Parathyroid adenoma (tissue), 2 donors: ENCODE results near the gene EMSY.

Experiments
- H2AFZ ChIP-seq: fragments of 300-600 bp; sonication (generic); one replicate; pipeline ENCODE4 v1.7.0; 2017; ENCODE audit warnings: antibody characterized with exemption, mild to moderate bottlenecking
- H3K27ac ChIP-seq: fragments of 300-600 bp; sonication (generic); one replicate; pipeline ENCODE4 v1.7.0; 2017
- H3K27me3 ChIP-seq: fragments of 300-600 bp; sonication (generic); one replicate; pipeline ENCODE4 v1.7.0; 2017; ENCODE audit warnings: low read length; ENCODE audit not compliant: control insufficient read depth, insufficient read depth
- H3K36me3 ChIP-seq: fragments of 300-600 bp; sonication (generic); one replicate; pipeline ENCODE4 v1.7.0; 2017; ENCODE audit warnings: low read length; ENCODE audit not compliant: control insufficient read depth, insufficient read depth
- H3K4me1 ChIP-seq: fragments of 300-600 bp; sonication (generic); one replicate; pipeline ENCODE4 v1.7.0; 2017; ENCODE audit warnings: control low read depth
- H3K4me2 ChIP-seq: fragments of 300-600 bp; sonication (generic); one replicate; pipeline ENCODE4 v1.7.0; 2017; ENCODE audit warnings: low read length
- H3K4me3 ChIP-seq: fragments of 300-600 bp; sonication (generic); one replicate; pipeline ENCODE4 v1.7.0; 2017; ENCODE audit warnings: low read depth, low read length
- H3K79me2 ChIP-seq: fragments of 300-600 bp; sonication (generic); one replicate; pipeline ENCODE4 v1.7.0; 2017; ENCODE audit warnings: control low read depth
- H3K9ac ChIP-seq: fragments of 300-600 bp; sonication (generic); one replicate; pipeline ENCODE4 v1.7.0; 2017; ENCODE audit warnings: mild to moderate bottlenecking
- H3K9me3 ChIP-seq: fragments of 300-600 bp; sonication (generic); one replicate; pipeline ENCODE4 v1.7.0; 2017; ENCODE audit warnings: low read length; ENCODE audit not compliant: control insufficient read depth
- CTCF ChIP-seq: fragments of 300-600 bp; sonication (generic); IDR thresholded peaks from one replicate; pipeline ENCODE4 v1.7.0; 2017; ENCODE audit warnings: antibody characterized with exemption, mild to moderate bottlenecking
- donor health status: primary hyperparathyroidism.

EMSY gene

GRCh38 chr11:76542436-76542835 is 97.6 kb downstream of the EMSY start:
- no peak overlapping the region for H3K27ac ChIP-seq
- no peak overlapping the region for H3K4me3 ChIP-seq
- no peak overlapping the region for H3K9ac ChIP-seq
- H3K79me2 ChIP-seq: no peaks in the 10 kb centered on the region
- H2AFZ ChIP-seq: no peak overlapping the region
- TF ChIP-seq CTCF: no peak
- no peaks in the 10 kb centered on the region for H3K9me3 ChIP-seq
- no peaks in the 10 kb centered on the region for H3K4me1 ChIP-seq
- no peak overlapping the region for H3K4me2 ChIP-seq
- H3K36me3 ChIP-seq: no peaks in the 10 kb centered on the region
- H3K27me3 ChIP-seq: no peaks in the 10 kb centered on the region

- TF ChIP-seq CTCF: no peak
- Histone ChIP-seq H3K36me3 (no peaks in the 10 kb centered on the region), H3K4me2 (no peak overlapping the region), H2AFZ (no peak overlapping the region), H3K79me2 (no peaks in the 10 kb centered on the region), H3K27ac (no peak overlapping the region), H3K4me1 (no peaks in the 10 kb centered on the region), H3K9me3 (no peaks in the 10 kb centered on the region), H3K9ac (no peak overlapping the region), H3K4me3 (no peak overlapping the region), H3K27me3 (no peaks in the 10 kb centered on the region)
Observed at GRCh38 chr11:76543006-76543703, 98.3 kb downstream of the EMSY start.

- Histone ChIP-seq H3K79me2 (no peaks in the 10 kb centered on the region), H3K4me3 (no peak overlapping the region), H3K27ac (no peak overlapping the region), H3K36me3 (no peaks in the 10 kb centered on the region), H2AFZ (no peak overlapping the region), H3K9me3 (no peaks in the 10 kb centered on the region), H3K27me3 (no peaks in the 10 kb centered on the region), H3K9ac (no peak overlapping the region), H3K4me1 (no peaks in the 10 kb centered on the region), H3K4me2 (no peak overlapping the region)
- TF ChIP-seq CTCF: no peak
Observed at GRCh38 chr11:76550781-76551180, 106.0 kb downstream of the EMSY start.

GRCh38 chr11:76551400-76551799 is 106.6 kb downstream of the EMSY start:
- Histone ChIP-seq H3K9me3 (no peaks in the 10 kb centered on the region), H3K4me1 (no peaks in the 10 kb centered on the region), H2AFZ (no peak overlapping the region), H3K9ac (no peak overlapping the region), H3K27me3 (no peaks in the 10 kb centered on the region), H3K36me3 (no peaks in the 10 kb centered on the region), H3K79me2 (no peaks in the 10 kb centered on the region), H3K27ac (no peak overlapping the region), H3K4me3 (no peak overlapping the region), H3K4me2 (no peak overlapping the region)
- no peak for TF ChIP-seq CTCF

- Histone ChIP-seq H3K4me3 (no peak overlapping the region), H3K36me3 (no peaks in the 10 kb centered on the region), H3K27me3 (no peaks in the 10 kb centered on the region), H2AFZ (no peak overlapping the region), H3K4me2 (no peak overlapping the region), H3K27ac (no peak overlapping the region), H3K79me2 (no peaks in the 10 kb centered on the region), H3K9me3 (no peaks in the 10 kb centered on the region), H3K9ac (no peak overlapping the region), H3K4me1 (no peaks in the 10 kb centered on the region)
- no peak for TF ChIP-seq CTCF
Observed at GRCh38 chr11:76552987-76553386, 108.2 kb downstream of the EMSY start.
